ENCODE data around the gene OR51B2. TPM values are rescaled to one million over a fixed set of nuclear protein-coding genes. Genes with fewer than 3 reads are reported as not detected.

OR51B2 gene
- polyA plus RNA-seq, 1 donor (not counting 4 experiments of a cell fraction or from before 2014, with no cell fraction given), result not detected

- Histone ChIP-seq H3K27ac (ENCODE audit: control insufficient read depth, insufficient read depth, low read length) (no peak overlapping the region), H2AFZ (ENCODE audit: control insufficient read depth, low read length) (no peak overlapping the region), H3K4me1 (ENCODE audit: control insufficient read depth, extremely low read depth, insufficient read depth, low read length) (no peaks in the 10 kb centered on the region), H3K9me1 (ENCODE audit: control insufficient read depth, extremely low read depth, insufficient read depth, low read length) (no peaks in the 10 kb centered on the region), H3K9me3 (ENCODE audit: control insufficient read depth, low read depth, low read length) (no peaks in the 10 kb centered on the region), H3K27me3 (ENCODE audit: control insufficient read depth, extremely low read depth, insufficient read depth, low read length) (no peaks in the 10 kb centered on the region), H3K9ac (ENCODE audit: control insufficient read depth, extremely low read depth, insufficient read depth, low read length) (no peak overlapping the region), H3K36me3 (ENCODE audit: control insufficient read depth in 2 of 2, extremely low read depth in 1 of 2, insufficient read depth in 2 of 2, low read length in 2 of 2) (no peaks in the 10 kb centered on the region), H3K4me2 (ENCODE audit: control insufficient read depth, extremely low read depth, insufficient read depth, low read depth, low read length) (no peak overlapping the region), H3K79me2 (ENCODE audit: control insufficient read depth, insufficient read depth, low read length) (no peaks in the 10 kb centered on the region), H3K4me3 (ENCODE audit: control insufficient read depth in 2 of 3, extremely low read depth in 1 of 3, insufficient read depth in 2 of 3, low read depth in 1 of 3, low read length in 3 of 3) (no peak overlapping the region), H4K20me1 (ENCODE audit: control insufficient read depth, extremely low read depth, insufficient read depth, low read length) (no peaks in the 10 kb centered on the region)
- dilution Hi-C loops (cut with MboI; ENCODE audit: extremely low pct_ligation_motif_present, low sequenced_read_pairs), result no loop called here
- TF ChIP-seq CTCF (optimal IDR thresholded peaks at IDR 0.05 in 1 of 3, IDR thresholded peaks at IDR 0.05 in 1 of 3, conservative IDR thresholded peaks at IDR 0.05 in 1 of 3; ENCODE audit: extremely low read depth in 1 of 3, insufficient read depth in 2 of 3, low read length in 3 of 3) (no peak), EZH2 (IDR thresholded peaks at IDR 0.05; ENCODE audit: low read length) (no peak)
- DNase-seq (ENCODE audit: low read depth, low spot score) (no peak), FAIRE-seq (no peak)
Measured at GRCh38 chr11:5336331-5336730, 12.2 kb upstream of the OR51B2 start.

- no peak overlapping the region for H3K4me3 ChIP-seq (ENCODE audit: control insufficient read depth in 2 of 3, extremely low read depth in 1 of 3, insufficient read depth in 2 of 3, low read depth in 1 of 3, low read length in 3 of 3)
- no peak overlapping the region for H3K4me2 ChIP-seq (ENCODE audit: control insufficient read depth, extremely low read depth, insufficient read depth, low read depth, low read length)
- H3K27ac ChIP-seq (ENCODE audit: control insufficient read depth, insufficient read depth, low read length), result no peak overlapping the region
- no peaks in the 10 kb centered on the region for H3K36me3 ChIP-seq (ENCODE audit: control insufficient read depth in 2 of 2, extremely low read depth in 1 of 2, insufficient read depth in 2 of 2, low read length in 2 of 2)
- H3K79me2 ChIP-seq (ENCODE audit: control insufficient read depth, insufficient read depth, low read length), result no peaks in the 10 kb centered on the region
- no peaks in the 10 kb centered on the region for H3K9me3 ChIP-seq (ENCODE audit: control insufficient read depth, low read depth, low read length)
- H3K4me1 ChIP-seq (ENCODE audit: control insufficient read depth, extremely low read depth, insufficient read depth, low read length), result no peaks in the 10 kb centered on the region
- dilution Hi-C loops (cut with MboI; ENCODE audit: extremely low pct_ligation_motif_present, low sequenced_read_pairs), result no loop called here
- H3K9me1 ChIP-seq (ENCODE audit: control insufficient read depth, extremely low read depth, insufficient read depth, low read length), result no peaks in the 10 kb centered on the region
- FAIRE-seq (no peak), DNase-seq (ENCODE audit: low read depth, low spot score) (no peak)
- H2AFZ ChIP-seq (ENCODE audit: control insufficient read depth, low read length), result no peak overlapping the region
- TF ChIP-seq CTCF (optimal IDR thresholded peaks at IDR 0.05 in 1 of 3, IDR thresholded peaks at IDR 0.05 in 1 of 3, conservative IDR thresholded peaks at IDR 0.05 in 1 of 3; ENCODE audit: extremely low read depth in 1 of 3, insufficient read depth in 2 of 3, low read length in 3 of 3) (no peak), EZH2 (IDR thresholded peaks at IDR 0.05; ENCODE audit: low read length) (no peak)
- no peaks in the 10 kb centered on the region for H4K20me1 ChIP-seq (ENCODE audit: control insufficient read depth, extremely low read depth, insufficient read depth, low read length)
- no peaks in the 10 kb centered on the region for H3K27me3 ChIP-seq (ENCODE audit: control insufficient read depth, extremely low read depth, insufficient read depth, low read length)
- no peak overlapping the region for H3K9ac ChIP-seq (ENCODE audit: control insufficient read depth, extremely low read depth, insufficient read depth, low read length)
Measured at GRCh38 chr11:5335170-5335569, 11.1 kb upstream of the OR51B2 start.

All from keratinocyte (primary cell).